ENCODE data around the gene ARID1A. TPM values are rescaled to one million over a fixed set of nuclear protein-coding genes. Genes with fewer than 3 reads are reported as not detected.
A peak's percentile ranks its signal among the peaks of the same experiment; 100 is the strongest.

ARID1A gene
- total RNA-seq, 2 donors from 2014 or later = 71.4 to 92.8 TPM

- Histone ChIP-seq H3K27ac (no peak overlapping the region), H3K27me3 (replicated peaks; ENCODE audit: insufficient read depth) (no peaks in the 10 kb centered on the region), H3K4me1 (replicated peaks) (peaks cover 9% of the 10 kb centered on the region), H3K36me3 (peaks cover 0 to 2% of the 10 kb centered on the region in 2 donors), H3K4me3 (no peak overlapping the region), H3K9me3 (no peaks in the 10 kb centered on the region)
- intact Hi-C loops (cut with DNase I) = loop anchor here (5.0 kb wide), 1 partner anchor 42 kb away; no protein-coding TSS in a partner anchor
- TF ChIP-seq POLR2A (IDR thresholded peaks at IDR 0.05) = no peak
- peak; percentile 14 for TF ChIP-seq POLR2AphosphoS5 (IDR thresholded peaks at IDR 0.05)
- TF ChIP-seq CTCF (IDR thresholded peaks at IDR 0.05) = no peak
- 23% methylated on average over 4 of the region's 4 CpGs for WGBS
- DNase-seq (ENCODE audit: low spot score) = no peak
These were observed 38.8 kb downstream of the ARID1A start for GRCh38 chr1:26734501-26735058.

GRCh38 chr1:26739329-26739914 is 43.6 kb downstream of the ARID1A start:
- Histone ChIP-seq H3K4me1 (replicated peaks) (no peaks in the 10 kb centered on the region), H3K9me3 (no peaks in the 10 kb centered on the region), H3K27ac (no peak overlapping the region), H3K27me3 (replicated peaks; ENCODE audit: insufficient read depth) (no peaks in the 10 kb centered on the region), H3K4me3 (no peak overlapping the region), H3K36me3 (no peaks in the 10 kb centered on the region)
- intact Hi-C loops (cut with DNase I) = no loop called here
- DNase-seq (ENCODE audit: low spot score) = no peak
- WGBS = 78% methylated on average over 4 of the region's 4 CpGs
- TF ChIP-seq POLR2AphosphoS5 (IDR thresholded peaks at IDR 0.05) = no peak
- TF ChIP-seq POLR2A (IDR thresholded peaks at IDR 0.05) = no peak
- no peak for TF ChIP-seq CTCF (IDR thresholded peaks at IDR 0.05)

- no peak overlapping the region for H3K4me3 ChIP-seq
- no peaks in the 10 kb centered on the region for H3K36me3 ChIP-seq
- no peaks in the 10 kb centered on the region for H3K9me3 ChIP-seq
- no peaks in the 10 kb centered on the region for H3K4me1 ChIP-seq (replicated peaks)
- no peak for TF ChIP-seq POLR2AphosphoS5 (IDR thresholded peaks at IDR 0.05)
- TF ChIP-seq POLR2A (IDR thresholded peaks at IDR 0.05) = no peak
- no peak for TF ChIP-seq CTCF (IDR thresholded peaks at IDR 0.05)
- H3K27me3 ChIP-seq (replicated peaks; ENCODE audit: insufficient read depth) = no peaks in the 10 kb centered on the region
- no peak for DNase-seq (ENCODE audit: low spot score)
- no peak overlapping the region for H3K27ac ChIP-seq
- intact Hi-C loops (cut with DNase I) = no loop called here
- WGBS = 78% methylated on average over 3 of the region's 3 CpGs
These were observed 44.3 kb downstream of the ARID1A start for GRCh38 chr1:26740023-26740634.

GRCh38 chr1:26740952-26741351 is 45.1 kb downstream of the ARID1A start:
- H3K36me3 ChIP-seq = no peaks in the 10 kb centered on the region
- no peaks in the 10 kb centered on the region for H3K4me1 ChIP-seq (replicated peaks)

More at GRCh38 chr1:26740952-26741351, 45.1 kb downstream of the ARID1A start:
- WGBS = 58% methylated on average over 5 of the region's 5 CpGs
- Histone ChIP-seq H3K4me3 (no peak overlapping the region), H3K27me3 (replicated peaks; ENCODE audit: insufficient read depth) (no peaks in the 10 kb centered on the region), H3K27ac (no peak overlapping the region), H3K9me3 (no peaks in the 10 kb centered on the region)
- intact Hi-C loops (cut with DNase I) = no loop called here
- DNase-seq (ENCODE audit: low spot score) = no peak
- TF ChIP-seq POLR2AphosphoS5 (IDR thresholded peaks at IDR 0.05) = no peak
- no peak for TF ChIP-seq CTCF (IDR thresholded peaks at IDR 0.05)
- no peak for TF ChIP-seq POLR2A (IDR thresholded peaks at IDR 0.05)

Data from prostate gland (tissue), 2 donors.